HL-60 (cell line): ENCODE results near the gene ATP2B2.

Experiments
- GABPA ChIP-seq: IDR thresholded peaks from 2 replicates; pipeline ENCODE4 v1.6.1; 2012; ENCODE audit warnings: low read depth
- POLR2AphosphoS5 ChIP-seq: IDR thresholded peaks from 2 replicates; pipeline ENCODE4 v1.6.1; 2012; ENCODE audit warnings: low read depth
- TF ChIP-seq, protein P1 (sequence below): IDR thresholded peaks from one replicate; pipeline ENCODE4 v1.5.1; 2011; ENCODE audit warnings: low read length, control low read depth, inconsistent platforms; ENCODE audit not compliant: insufficient read depth
- TF ChIP-seq, protein P2 (sequence below): IDR thresholded peaks from 2 replicates; pipeline ENCODE4 v1.6.1; 2012; ENCODE audit warnings: low read depth; ENCODE audit not compliant: insufficient replicate concordance

DNA sequence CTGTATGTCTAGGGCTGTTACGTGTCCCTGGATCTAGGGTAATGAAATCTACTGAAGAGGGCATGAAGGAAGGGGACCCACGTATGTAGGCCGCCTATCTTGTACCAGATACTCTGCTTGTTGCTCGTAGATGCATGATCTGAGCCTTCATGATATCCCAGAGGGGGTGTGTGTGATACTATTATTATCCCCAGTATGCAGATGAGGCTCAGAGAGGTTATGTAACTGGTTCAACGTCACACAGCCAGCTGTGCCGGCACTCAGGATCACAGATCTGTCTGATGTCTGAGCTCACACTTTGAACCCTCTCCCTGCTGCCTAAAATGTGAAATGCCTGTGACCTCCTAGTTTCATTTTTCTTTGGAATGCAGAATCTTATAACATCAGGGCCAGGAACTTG lies 148.3 kb downstream of the ATP2B2 start:
- TF ChIP-seq, protein P1, sequence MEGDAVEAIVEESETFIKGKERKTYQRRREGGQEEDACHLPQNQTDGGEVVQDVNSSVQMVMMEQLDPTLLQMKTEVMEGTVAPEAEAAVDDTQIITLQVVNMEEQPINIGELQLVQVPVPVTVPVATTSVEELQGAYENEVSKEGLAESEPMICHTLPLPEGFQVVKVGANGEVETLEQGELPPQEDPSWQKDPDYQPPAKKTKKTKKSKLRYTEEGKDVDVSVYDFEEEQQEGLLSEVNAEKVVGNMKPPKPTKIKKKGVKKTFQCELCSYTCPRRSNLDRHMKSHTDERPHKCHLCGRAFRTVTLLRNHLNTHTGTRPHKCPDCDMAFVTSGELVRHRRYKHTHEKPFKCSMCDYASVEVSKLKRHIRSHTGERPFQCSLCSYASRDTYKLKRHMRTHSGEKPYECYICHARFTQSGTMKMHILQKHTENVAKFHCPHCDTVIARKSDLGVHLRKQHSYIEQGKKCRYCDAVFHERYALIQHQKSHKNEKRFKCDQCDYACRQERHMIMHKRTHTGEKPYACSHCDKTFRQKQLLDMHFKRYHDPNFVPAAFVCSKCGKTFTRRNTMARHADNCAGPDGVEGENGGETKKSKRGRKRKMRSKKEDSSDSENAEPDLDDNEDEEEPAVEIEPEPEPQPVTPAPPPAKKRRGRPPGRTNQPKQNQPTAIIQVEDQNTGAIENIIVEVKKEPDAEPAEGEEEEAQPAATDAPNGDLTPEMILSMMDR, result no peak
- TF ChIP-seq GABPA, result no peak
- TF ChIP-seq, protein P2, sequence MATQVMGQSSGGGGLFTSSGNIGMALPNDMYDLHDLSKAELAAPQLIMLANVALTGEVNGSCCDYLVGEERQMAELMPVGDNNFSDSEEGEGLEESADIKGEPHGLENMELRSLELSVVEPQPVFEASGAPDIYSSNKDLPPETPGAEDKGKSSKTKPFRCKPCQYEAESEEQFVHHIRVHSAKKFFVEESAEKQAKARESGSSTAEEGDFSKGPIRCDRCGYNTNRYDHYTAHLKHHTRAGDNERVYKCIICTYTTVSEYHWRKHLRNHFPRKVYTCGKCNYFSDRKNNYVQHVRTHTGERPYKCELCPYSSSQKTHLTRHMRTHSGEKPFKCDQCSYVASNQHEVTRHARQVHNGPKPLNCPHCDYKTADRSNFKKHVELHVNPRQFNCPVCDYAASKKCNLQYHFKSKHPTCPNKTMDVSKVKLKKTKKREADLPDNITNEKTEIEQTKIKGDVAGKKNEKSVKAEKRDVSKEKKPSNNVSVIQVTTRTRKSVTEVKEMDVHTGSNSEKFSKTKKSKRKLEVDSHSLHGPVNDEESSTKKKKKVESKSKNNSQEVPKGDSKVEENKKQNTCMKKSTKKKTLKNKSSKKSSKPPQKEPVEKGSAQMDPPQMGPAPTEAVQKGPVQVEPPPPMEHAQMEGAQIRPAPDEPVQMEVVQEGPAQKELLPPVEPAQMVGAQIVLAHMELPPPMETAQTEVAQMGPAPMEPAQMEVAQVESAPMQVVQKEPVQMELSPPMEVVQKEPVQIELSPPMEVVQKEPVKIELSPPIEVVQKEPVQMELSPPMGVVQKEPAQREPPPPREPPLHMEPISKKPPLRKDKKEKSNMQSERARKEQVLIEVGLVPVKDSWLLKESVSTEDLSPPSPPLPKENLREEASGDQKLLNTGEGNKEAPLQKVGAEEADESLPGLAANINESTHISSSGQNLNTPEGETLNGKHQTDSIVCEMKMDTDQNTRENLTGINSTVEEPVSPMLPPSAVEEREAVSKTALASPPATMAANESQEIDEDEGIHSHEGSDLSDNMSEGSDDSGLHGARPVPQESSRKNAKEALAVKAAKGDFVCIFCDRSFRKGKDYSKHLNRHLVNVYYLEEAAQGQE, result no peak
- no peak for TF ChIP-seq POLR2AphosphoS5
